ENCODE measurements around the gene FAM120B. TPM values are rescaled to one million over a fixed set of nuclear protein-coding genes. Genes with fewer than 3 reads are reported as not detected.

Gene FAM120B
- total and polyA plus RNA-seq, 2 of the 4 experiments (the other 2 are of a cell fraction): 15.3 to 28.0 TPM

DNA sequence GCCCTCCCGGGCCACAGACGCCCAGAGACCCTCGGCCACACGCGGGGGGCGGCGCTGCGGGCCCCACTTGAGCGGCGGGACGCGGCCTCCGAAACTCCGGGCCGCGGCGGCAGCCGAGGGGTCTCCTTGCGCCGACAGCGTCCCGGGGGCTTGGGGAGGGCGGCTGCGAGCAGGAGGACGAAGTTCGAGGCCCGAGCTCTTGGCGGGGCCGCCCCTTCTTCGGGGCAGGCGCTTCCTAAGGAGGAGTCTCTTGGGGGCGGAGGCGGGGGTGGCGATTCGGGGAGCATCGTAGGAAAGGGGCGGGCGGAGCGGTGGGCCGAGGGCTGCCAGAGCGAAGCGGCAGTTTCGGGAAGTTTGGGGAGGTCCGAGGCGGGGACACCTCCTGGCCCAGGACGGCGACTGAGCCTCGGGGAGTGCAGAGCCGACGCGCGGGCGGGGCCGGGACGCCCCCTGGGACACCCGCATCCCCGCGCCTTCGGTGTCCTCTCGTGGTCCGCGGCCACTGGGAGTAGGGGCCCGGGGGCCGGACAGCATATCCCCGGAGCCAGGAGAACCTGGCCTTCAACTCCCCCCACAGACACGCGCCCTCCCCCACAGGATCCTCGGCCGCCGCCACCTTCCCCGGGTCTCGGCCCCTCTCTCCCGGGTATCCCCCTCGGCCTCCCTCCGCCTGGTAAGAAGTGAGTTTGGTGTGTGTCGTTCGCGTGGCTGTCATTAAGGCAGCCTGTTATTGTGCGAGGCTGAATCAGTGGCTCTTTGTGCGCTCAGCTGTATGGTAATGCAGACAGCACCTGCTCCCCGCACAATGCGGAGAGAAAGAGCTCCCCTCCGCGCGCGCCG, 15.1 kb upstream of the FAM120B start:
- in situ Hi-C loops (cut with MboI; ENCODE audit: low sequenced_read_pairs) (no loop called here), dilution Hi-C loops (cut with HindIII; ENCODE audit: low sequenced_read_pairs, unreplicated experiment) (no loop called here), intact Hi-C loops (cut with micrococcal nuclease) (loop anchor here (5.0 to 10.0 kb wide), 2 partner anchors 241 to 457 kb away; no protein-coding TSS in a partner anchor)
- Histone ChIP-seq H2BK15ac (ENCODE audit: low read depth, low read length) (no peak overlapping the region), H4K8ac (ENCODE audit: low read depth in 2 of 2, low read length in 2 of 2) (no peak overlapping the region), H3K14ac (replicated peaks; ENCODE audit: low read depth, low read length) (no peak overlapping the region), H3K56ac (ENCODE audit: extremely low read depth, insufficient read depth, low read length) (no peak overlapping the region), H3K4ac (ENCODE audit: low read depth, low read length) (no peak overlapping the region), H3K4me2 (ENCODE audit: low read depth, low read length) (peak overlapping the region; percentile 4), H2AK9ac (replicated peaks; ENCODE audit: low read depth, low read length, poor library complexity) (no peak overlapping the region), H3K23ac (ENCODE audit: low read depth, low read length) (no peak overlapping the region), H4K5ac (ENCODE audit: low read depth, low read length) (no peak overlapping the region), H3K36me3 (ENCODE audit: control insufficient read depth, insufficient read depth, low read length) (no peaks in the 10 kb centered on the region), H4K91ac (ENCODE audit: insufficient read depth, low read depth, low read length) (no peak overlapping the region), H3K4me1 (ENCODE audit: control insufficient read depth, insufficient read depth, low read length) (peaks cover 4% of the 10 kb centered on the region; the same call in 1 of the 2 replicates), H3K27ac (ENCODE audit: insufficient read depth, low read length) (no peak overlapping the region), H2BK120ac (ENCODE audit: low read depth, low read length) (no peak overlapping the region), H4K20me1 (ENCODE audit: insufficient read depth, low read length) (no peaks in the 10 kb centered on the region; the same call in 1 of the 2 replicates), H3K9me3 (ENCODE audit: control insufficient read depth, insufficient read depth, low read length) (peaks cover 4% of the 10 kb centered on the region; the same call in 1 of the 2 replicates), H3K18ac (ENCODE audit: low read depth, low read length) (no peak overlapping the region), H3K27me3 (ENCODE audit: control insufficient read depth, insufficient read depth, low read length) (peaks cover 85% of the 10 kb centered on the region), H3K9me1 (ENCODE audit: insufficient read depth, low read length) (peaks cover 4% of the 10 kb centered on the region; the same call in 1 of the 2 replicates), H3K79me1 (ENCODE audit: low read depth in 1 of 2, low read length in 2 of 2) (no peaks in the 10 kb centered on the region), H3K4me3 (ENCODE audit: insufficient read depth, low read depth, low read length) (peak overlapping the region; percentile 26), H2BK5ac (ENCODE audit: low read depth, low read length, poor library complexity, severe bottlenecking) (no peak overlapping the region), H2AFZ (replicated peaks; ENCODE audit: low read length, poor library complexity) (peak overlapping the region; percentile 80), H2AK5ac (ENCODE audit: low read depth, low read length) (no peak overlapping the region), H3K9ac (ENCODE audit: low read depth, low read length) (no peak overlapping the region), H2BK20ac (ENCODE audit: low read depth, low read length) (no peak overlapping the region)
- CTCF ChIA-PET: interaction anchor here (1.5 to 1.8 kb wide), 2 partner anchors 232 to 460 kb away, joined by 3 to 9 read pairs; no protein-coding TSS in a partner anchor
- 3% methylated on average over 6 of the region's 87 CpGs; no CpG with 5 or more reads in 1 of the 2 experiments for WGBS, 2 experiments (ENCODE audit: extremely low coverage in 2 of 2, insufficient read length in 1 of 2)
- no peak; the same call in 1 of the 2 replicates for ATAC-seq (ENCODE audit: low read depth)
- no peak for DNase-seq
- no TSS peak for BruUV-seq (replicated peaks)
- POLR2A ChIA-PET (ENCODE audit: unreplicated experiment): no interaction called here
- no peak for TF ChIP-seq USF2 (IDR thresholded peaks at IDR 0.05; ENCODE audit: low read depth, low read length)
- TF ChIP-seq RCOR1 (IDR thresholded peaks at IDR 0.05; ENCODE audit: insufficient replicate concordance, low read length): no peak
- TF ChIP-seq ELK1 (IDR thresholded peaks at IDR 0.05; ENCODE audit: borderline replicate concordance, low read depth, low read length): no peak
- no peak for TF ChIP-seq CHD1 (IDR thresholded peaks at IDR 0.05; ENCODE audit: low read depth, low read length)
- TF ChIP-seq CEBPB (IDR thresholded peaks at IDR 0.05; ENCODE audit: low read depth, low read length): no peak
- TF ChIP-seq POLR2A (IDR thresholded peaks at IDR 0.05; ENCODE audit: low read depth, low read length): no peak
- no peak for TF ChIP-seq BHLHE40 (IDR thresholded peaks at IDR 0.05; ENCODE audit: low read depth, low read length)
- TF ChIP-seq SMC3 (IDR thresholded peaks at IDR 0.05; ENCODE audit: low read depth, low read length): no peak
- no peak for TF ChIP-seq MAZ (IDR thresholded peaks at IDR 0.05; ENCODE audit: borderline replicate concordance, low read depth, low read length)
- TF ChIP-seq, protein P1, sequence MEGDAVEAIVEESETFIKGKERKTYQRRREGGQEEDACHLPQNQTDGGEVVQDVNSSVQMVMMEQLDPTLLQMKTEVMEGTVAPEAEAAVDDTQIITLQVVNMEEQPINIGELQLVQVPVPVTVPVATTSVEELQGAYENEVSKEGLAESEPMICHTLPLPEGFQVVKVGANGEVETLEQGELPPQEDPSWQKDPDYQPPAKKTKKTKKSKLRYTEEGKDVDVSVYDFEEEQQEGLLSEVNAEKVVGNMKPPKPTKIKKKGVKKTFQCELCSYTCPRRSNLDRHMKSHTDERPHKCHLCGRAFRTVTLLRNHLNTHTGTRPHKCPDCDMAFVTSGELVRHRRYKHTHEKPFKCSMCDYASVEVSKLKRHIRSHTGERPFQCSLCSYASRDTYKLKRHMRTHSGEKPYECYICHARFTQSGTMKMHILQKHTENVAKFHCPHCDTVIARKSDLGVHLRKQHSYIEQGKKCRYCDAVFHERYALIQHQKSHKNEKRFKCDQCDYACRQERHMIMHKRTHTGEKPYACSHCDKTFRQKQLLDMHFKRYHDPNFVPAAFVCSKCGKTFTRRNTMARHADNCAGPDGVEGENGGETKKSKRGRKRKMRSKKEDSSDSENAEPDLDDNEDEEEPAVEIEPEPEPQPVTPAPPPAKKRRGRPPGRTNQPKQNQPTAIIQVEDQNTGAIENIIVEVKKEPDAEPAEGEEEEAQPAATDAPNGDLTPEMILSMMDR (conservative IDR thresholded peaks at IDR 0.05; ENCODE audit: low read depth, low read length): no peak
- no peak for TF ChIP-seq NFE2L2 (IDR thresholded peaks at IDR 0.05; ENCODE audit: low read depth, low read length)
- no peak for TF ChIP-seq RAD21 (IDR thresholded peaks at IDR 0.05; ENCODE audit: low read length)
- no peak for TF ChIP-seq RFX5 (IDR thresholded peaks at IDR 0.05; ENCODE audit: low read depth, low read length)
- no peak for TF ChIP-seq MXI1 (IDR thresholded peaks at IDR 0.05; ENCODE audit: borderline replicate concordance, low read depth, low read length)
